Measurements from ENCODE around the gene FN3K.
"Not testable (repeated sequence)": the region's sequence is repeated elsewhere in the genome, so short reads cannot be mapped to it uniquely, and the experiment has no call there.

The FN3K gene

GRCh38 chr17:82775001-82775823 lies 39.8 kb downstream of the FN3K start:
- DNase-seq (ENCODE audit: low spot score): no peak

GRCh38 chr17:82776454-82776853 lies 41.0 kb downstream of the FN3K start:
- DNase-seq (ENCODE audit: low spot score): no peak

GRCh38 chr17:82777778-82778375 lies 42.5 kb downstream of the FN3K start:
- not testable (repeated sequence) for DNase-seq (ENCODE audit: low spot score)

GRCh38 chr17:82779541-82779940 lies 44.1 kb downstream of the FN3K start:
- no peak for DNase-seq (ENCODE audit: low spot score)

GRCh38 chr17:82780195-82780594 lies 44.8 kb downstream of the FN3K start:
- no peak for DNase-seq (ENCODE audit: low spot score)

- no peak for DNase-seq (ENCODE audit: low spot score)
Observed at GRCh38 chr17:82780971-82781893, 45.8 kb downstream of the FN3K start.

- peak; percentile 65 for DNase-seq (ENCODE audit: low spot score)
Observed at GRCh38 chr17:82781894-82782274, 46.5 kb downstream of the FN3K start.

GRCh38 chr17:82782657-82783207 lies 47.3 kb downstream of the FN3K start:
- no peak for DNase-seq (ENCODE audit: low spot score)

GRCh38 chr17:82783498-82783897 lies 48.1 kb downstream of the FN3K start:
- DNase-seq (ENCODE audit: low spot score): no peak

GRCh38 chr17:82785581-82785980 lies 50.2 kb downstream of the FN3K start:
- not testable (repeated sequence) for DNase-seq (ENCODE audit: low spot score)

- DNase-seq (ENCODE audit: low spot score): no peak
Observed at GRCh38 chr17:82786427-82786826, 51.0 kb downstream of the FN3K start.

GRCh38 chr17:82787081-82787848 lies 51.9 kb downstream of the FN3K start:
- peak; percentile 25 for DNase-seq (ENCODE audit: low spot score)

- DNase-seq (ENCODE audit: low spot score): no peak
Observed at GRCh38 chr17:82788206-82789001, 53.0 kb downstream of the FN3K start.

GRCh38 chr17:82789051-82789592 lies 53.7 kb downstream of the FN3K start:
- no peak for DNase-seq (ENCODE audit: low spot score)

- no peak for DNase-seq (ENCODE audit: low spot score)
Observed at GRCh38 chr17:82789806-82790205, 54.4 kb downstream of the FN3K start.

GRCh38 chr17:82790391-82790790 lies 55.0 kb downstream of the FN3K start:
- no peak for DNase-seq (ENCODE audit: low spot score)

- no peak for DNase-seq (ENCODE audit: low spot score)
Observed at GRCh38 chr17:82791532-82791931, 56.1 kb downstream of the FN3K start.

GRCh38 chr17:82793974-82794630 lies 58.7 kb downstream of the FN3K start:
- no peak for DNase-seq (ENCODE audit: low spot score)

GRCh38 chr17:82794781-82795482 lies 59.5 kb downstream of the FN3K start:
- no peak for DNase-seq (ENCODE audit: low spot score)
